Endodermal cell (in vitro differentiated cells): ENCODE results near the gene TPSD1. TPM values are rescaled to one million over a fixed set of nuclear protein-coding genes. Genes with fewer than 3 reads are reported as not detected.
"Not testable (repeated sequence)": the region's sequence is repeated elsewhere in the genome, so short reads cannot be mapped to it uniquely, and the experiment has no call there.

Source experiments
- DNase-seq: peaks from one replicate; pipeline ENCODE4 v3.0.0-alpha.2; 2017
- H3K27ac ChIP-seq: 2 replicates; pipeline ENCODE4 v1.5.1; 2013; ENCODE audit warnings: mild to moderate bottlenecking, low read depth, low read length, moderate library complexity
- H3K27me3 ChIP-seq: 2 replicates; pipeline ENCODE4 v1.6.1; 2013; ENCODE audit warnings: mild to moderate bottlenecking, low read length, moderate library complexity; ENCODE audit not compliant: insufficient read depth, control insufficient read depth, poor library complexity, severe bottlenecking
- H3K36me3 ChIP-seq: 2 replicates; pipeline ENCODE4 v1.7.0; 2013; ENCODE audit warnings: mild to moderate bottlenecking, low read length, moderate library complexity; ENCODE audit not compliant: control insufficient read depth, insufficient read depth
- H3K4me1 ChIP-seq: one replicate; pipeline ENCODE4 v1.7.0; 2013; ENCODE audit warnings: low read length; ENCODE audit not compliant: control insufficient read depth, insufficient read depth
- H3K4me3 ChIP-seq: 2 replicates; pipeline ENCODE4 v1.5.1; 2013; ENCODE audit warnings: mild to moderate bottlenecking, low read length, moderate library complexity
- H3K9ac ChIP-seq: 2 replicates; pipeline ENCODE4 v1.6.1; 2013; ENCODE audit warnings: mild to moderate bottlenecking, low read length, moderate library complexity; ENCODE audit not compliant: poor library complexity, severe bottlenecking; ENCODE audit errors: extremely low read depth
- H3K9me3 ChIP-seq: 2 replicates; pipeline ENCODE4 v1.6.1; 2013; ENCODE audit warnings: mild to moderate bottlenecking, low read length, moderate library complexity; ENCODE audit not compliant: control insufficient read depth
- H3K27ac Mint-ChIP-seq: 2 replicates; pipeline ENCODE4 v1.8.0; 2020; ENCODE audit warnings: mixed read lengths
- H3K27me3 Mint-ChIP-seq: 2 replicates; pipeline ENCODE4 v1.8.0; 2021; ENCODE audit warnings: mild to moderate bottlenecking, mixed read lengths; ENCODE audit not compliant: insufficient read depth
- H3K36me3 Mint-ChIP-seq: 2 replicates; pipeline ENCODE4 v1.8.0; 2020; ENCODE audit warnings: low read depth, mixed read lengths
- H3K4me1 Mint-ChIP-seq: 2 replicates; pipeline ENCODE4 v1.8.0; 2020; ENCODE audit warnings: mixed read lengths
- H3K4me3 Mint-ChIP-seq: 2 replicates; pipeline ENCODE4 v1.8.0; 2020; ENCODE audit warnings: mild to moderate bottlenecking, moderate library complexity, mixed read lengths
- H3K9me3 Mint-ChIP-seq: 2 replicates; pipeline ENCODE4 v1.8.0; 2020; ENCODE audit warnings: mild to moderate bottlenecking, mixed read lengths
- WGBS, 2 experiments: methylation state at CpG; one replicate each; pipeline versions ENCODE4 v1.1.5 to v1.1.7; 2013; ENCODE audit warnings: missing lambda C conversion rate in 2 of 2, mixed read lengths in 1 of 2; ENCODE audit not compliant: insufficient coverage in 1 of 2, insufficient read length in 1 of 2; 5-methylcytosine and 5-hydroxymethylcytosine counted together
- total RNA-seq, 2 donors: library from RNA; stranded (reverse); fragmentation: NEBNext Ultra II Directional in 1 of 2; extraction: Animal tissue kit (Norgen Biotek cat#: 25700) in 1 of 2; gene quantifications; 2 replicates in 1 of 2; 3 replicates in 1 of 2; pipeline ENCODE4 v1.2.1, GENCODE V29; 2021
- TF ChIP-seq, protein P1 (sequence below): fragments of 200-600 bp; sonication (generic); conservative IDR thresholded peaks from 2 replicates; pipeline ENCODE4 v1.5.0; 2021; ENCODE audit warnings: antibody characterized with exemption, mild to moderate bottlenecking

TPSD1 gene
- total RNA-seq, 2 donors from 2014 or later: not detected

DNA sequence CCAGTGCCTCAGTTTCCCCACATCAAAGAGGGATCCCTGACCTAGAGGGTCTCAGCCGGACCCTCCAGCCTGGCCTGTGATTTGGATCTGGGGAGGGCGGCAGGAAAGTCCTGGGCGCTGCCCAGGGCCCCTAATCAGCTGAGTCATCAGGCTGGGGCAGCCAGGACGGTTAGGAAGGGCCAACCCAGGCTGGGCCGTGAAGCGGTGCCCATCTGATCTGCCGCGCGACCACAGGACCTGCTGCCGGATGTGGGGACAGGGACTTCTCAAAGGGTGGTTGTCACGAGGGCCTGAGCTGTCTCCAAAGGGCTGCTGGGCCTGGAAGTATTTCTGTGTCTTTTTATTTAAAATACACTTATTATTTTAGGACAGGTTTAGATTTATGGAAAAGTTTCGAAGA lies 11.0 kb upstream of the TPSD1 start:
- Histone ChIP-seq H3K9ac (no peak overlapping the region), H3K27me3 (peaks cover 32% of the 10 kb centered on the region), H3K4me3 (no peak overlapping the region), H3K27ac (no peak overlapping the region), H3K36me3 (no peaks in the 10 kb centered on the region), H3K9me3 (no peaks in the 10 kb centered on the region), H3K4me1 (no peaks in the 10 kb centered on the region)
- no peak for DNase-seq
- WGBS, 2 experiments: 89 to 100% methylated on average over 1 to 12 of the region's 12 CpGs
- Mint-ChIP-seq H3K27me3 (peaks cover 26% of the 10 kb centered on the region), H3K36me3 (no peaks in the 10 kb centered on the region), H3K4me1 (no peaks in the 10 kb centered on the region), H3K4me3 (no peak overlapping the region), H3K27ac (no peak overlapping the region), H3K9me3 (no peaks in the 10 kb centered on the region)
- TF ChIP-seq, protein P1, sequence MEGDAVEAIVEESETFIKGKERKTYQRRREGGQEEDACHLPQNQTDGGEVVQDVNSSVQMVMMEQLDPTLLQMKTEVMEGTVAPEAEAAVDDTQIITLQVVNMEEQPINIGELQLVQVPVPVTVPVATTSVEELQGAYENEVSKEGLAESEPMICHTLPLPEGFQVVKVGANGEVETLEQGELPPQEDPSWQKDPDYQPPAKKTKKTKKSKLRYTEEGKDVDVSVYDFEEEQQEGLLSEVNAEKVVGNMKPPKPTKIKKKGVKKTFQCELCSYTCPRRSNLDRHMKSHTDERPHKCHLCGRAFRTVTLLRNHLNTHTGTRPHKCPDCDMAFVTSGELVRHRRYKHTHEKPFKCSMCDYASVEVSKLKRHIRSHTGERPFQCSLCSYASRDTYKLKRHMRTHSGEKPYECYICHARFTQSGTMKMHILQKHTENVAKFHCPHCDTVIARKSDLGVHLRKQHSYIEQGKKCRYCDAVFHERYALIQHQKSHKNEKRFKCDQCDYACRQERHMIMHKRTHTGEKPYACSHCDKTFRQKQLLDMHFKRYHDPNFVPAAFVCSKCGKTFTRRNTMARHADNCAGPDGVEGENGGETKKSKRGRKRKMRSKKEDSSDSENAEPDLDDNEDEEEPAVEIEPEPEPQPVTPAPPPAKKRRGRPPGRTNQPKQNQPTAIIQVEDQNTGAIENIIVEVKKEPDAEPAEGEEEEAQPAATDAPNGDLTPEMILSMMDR: no peak

DNA sequence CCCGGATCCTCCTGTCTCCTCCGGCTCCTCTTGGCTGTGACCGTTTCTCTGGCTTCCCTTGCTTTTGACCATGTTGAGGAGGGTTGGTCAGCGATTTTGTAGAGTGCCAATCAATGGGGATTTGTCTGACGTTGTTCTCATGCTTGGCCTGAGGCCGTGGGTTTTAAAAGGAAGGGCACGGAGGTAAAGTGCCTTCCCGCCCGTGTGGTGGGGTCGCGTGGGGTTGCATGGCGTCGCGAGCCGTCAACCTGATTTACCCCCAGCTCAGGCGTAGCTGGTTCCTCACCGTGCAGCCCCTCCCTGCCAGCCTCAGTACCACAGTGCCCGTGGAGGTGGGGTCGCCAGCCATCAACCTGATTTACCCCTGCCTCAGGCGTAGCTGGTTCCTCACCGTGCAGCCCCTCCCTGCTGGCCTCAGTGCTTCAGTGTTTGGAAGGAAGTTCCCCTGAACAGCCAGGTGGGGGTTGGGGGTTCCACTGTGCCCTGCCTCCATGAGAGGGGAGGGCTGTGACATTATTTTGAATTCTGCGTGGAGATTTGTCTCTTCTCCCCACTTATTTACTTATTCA lies 10.3 kb upstream of the TPSD1 start:
- no peaks in the 10 kb centered on the region for H3K4me1 ChIP-seq
- Mint-ChIP-seq H3K4me1 (no peaks in the 10 kb centered on the region), H3K27me3 (peaks cover 26% of the 10 kb centered on the region), H3K36me3 (no peaks in the 10 kb centered on the region), H3K9me3 (no peaks in the 10 kb centered on the region), H3K4me3 (no peak overlapping the region), H3K27ac (no peak overlapping the region)
- H3K27ac ChIP-seq: no peak overlapping the region
- peaks cover 32% of the 10 kb centered on the region for H3K27me3 ChIP-seq
- WGBS, 2 experiments: 76 to 85% methylated on average over 19 to 22 of the region's 22 CpGs
- no peak overlapping the region for H3K4me3 ChIP-seq
- no peak for DNase-seq
- H3K36me3 ChIP-seq: no peaks in the 10 kb centered on the region
- no peak overlapping the region for H3K9ac ChIP-seq
- TF ChIP-seq, protein P1: no peak
- no peaks in the 10 kb centered on the region for H3K9me3 ChIP-seq

DNA sequence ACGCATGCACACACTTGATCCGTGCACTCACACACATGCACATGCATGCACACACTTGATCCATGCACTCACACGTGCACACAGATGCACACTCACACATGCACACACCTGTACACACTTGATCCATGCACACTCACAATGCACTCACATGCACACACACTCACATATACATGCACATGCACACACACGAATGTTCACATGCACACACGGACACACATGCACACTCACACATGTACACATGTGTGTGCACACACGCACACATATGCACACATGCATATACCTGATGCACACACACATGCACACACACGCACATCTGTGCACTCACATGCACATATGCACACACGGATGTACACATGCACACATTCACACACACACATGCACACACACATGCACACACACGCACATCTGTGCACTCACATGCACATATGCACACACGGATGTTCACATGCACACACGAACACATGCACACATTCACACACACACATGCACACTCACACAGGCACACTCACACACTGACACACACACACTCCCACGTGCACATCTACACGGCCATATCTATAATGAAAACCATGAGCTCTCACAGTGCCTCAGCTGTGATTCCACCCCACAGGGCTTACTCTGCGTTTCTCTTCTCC lies 7.8 kb upstream of the TPSD1 start:
- not testable (repeated sequence) for H3K4me1 Mint-ChIP-seq, H3K36me3 ChIP-seq, H3K27ac ChIP-seq, H3K4me3 Mint-ChIP-seq, H3K9ac ChIP-seq, H3K9me3 Mint-ChIP-seq, DNase-seq, H3K27ac Mint-ChIP-seq, H3K36me3 Mint-ChIP-seq, H3K9me3 ChIP-seq, H3K4me3 ChIP-seq, H3K4me1 ChIP-seq
- peaks cover 32% of the 10 kb centered on the region for H3K27me3 ChIP-seq
- peaks cover 32% of the 10 kb centered on the region for H3K27me3 Mint-ChIP-seq
- WGBS, 2 experiments: 89 to 91% methylated on average over 9 to 13 of the region's 14 CpGs

DNA sequence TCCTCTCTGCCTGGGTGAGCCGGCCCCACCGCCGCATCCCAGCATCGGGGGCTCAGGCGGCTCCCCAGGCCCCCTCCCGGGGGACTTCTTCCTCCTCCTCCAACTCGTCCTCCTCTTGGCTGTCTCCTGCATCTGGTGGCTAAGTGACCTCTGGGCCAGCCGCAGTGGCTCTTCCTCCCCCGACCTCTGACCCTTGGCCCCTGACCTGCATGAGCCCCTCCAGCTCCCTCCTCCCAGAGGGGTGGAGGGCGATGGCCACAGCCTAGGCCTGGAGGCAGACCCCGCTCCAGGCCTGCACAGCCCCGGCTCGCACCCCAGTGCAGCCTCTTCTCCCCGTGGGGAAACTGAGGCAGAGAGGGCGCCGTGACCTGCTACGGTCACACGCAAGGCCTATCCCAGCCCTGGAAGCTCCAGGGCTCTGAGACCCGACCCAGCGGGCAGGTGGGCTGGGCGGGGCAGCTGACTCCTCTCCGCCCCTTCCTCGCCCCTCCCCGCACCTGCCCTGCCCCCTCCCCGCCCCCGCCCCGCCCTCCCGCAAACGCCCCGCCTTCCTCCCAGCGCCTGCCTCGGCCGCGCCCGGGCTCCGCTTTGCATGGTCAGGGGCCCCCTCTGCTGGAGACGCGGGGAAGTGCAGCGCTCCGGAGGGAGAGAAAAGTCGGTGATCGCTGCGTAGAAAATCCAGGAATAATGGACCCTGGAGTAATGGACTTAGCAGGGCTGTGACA lies 6.7 kb upstream of the TPSD1 start:
- DNase-seq: not testable (repeated sequence)
- H3K27me3 Mint-ChIP-seq: peaks cover 30% of the 10 kb centered on the region
- no CpG with 5 or more reads among the region's 43 CpGs for WGBS, 2 experiments

DNA sequence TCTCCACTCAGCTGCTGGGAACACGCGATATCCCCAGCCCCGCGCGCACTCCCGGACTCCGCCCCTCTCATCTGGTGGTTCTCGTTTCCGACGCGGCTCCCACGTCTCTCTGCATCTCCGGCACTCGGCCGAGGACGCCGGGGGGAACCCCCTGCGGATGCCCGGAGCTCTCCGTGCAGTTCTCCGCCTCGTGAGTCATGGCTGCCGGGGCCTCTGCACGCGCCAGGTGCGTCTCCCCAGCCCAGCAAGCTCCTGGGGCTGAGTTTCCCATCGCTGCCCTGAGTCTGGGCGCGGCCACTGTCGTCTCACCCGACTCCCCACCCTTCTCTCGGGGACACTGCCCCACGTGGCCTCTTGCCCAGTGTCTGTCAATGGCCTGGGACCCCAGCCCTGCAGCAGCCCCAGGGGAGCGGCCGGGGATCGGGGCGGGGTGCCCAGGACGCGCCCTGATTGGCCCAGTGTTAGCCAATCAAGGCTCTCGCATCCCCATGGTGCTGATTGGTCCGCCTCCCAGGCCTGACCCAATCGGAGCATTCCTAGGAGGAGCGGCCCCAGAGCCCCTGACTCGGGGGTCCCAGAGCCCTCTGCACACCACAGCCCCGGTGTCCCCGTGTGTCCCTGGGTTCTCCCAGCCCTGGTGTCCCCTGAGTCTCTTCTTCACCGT lies 2.0 kb upstream of the TPSD1 start:
- H3K27me3 ChIP-seq, DNase-seq, H3K9me3 ChIP-seq, H3K27ac ChIP-seq, H3K36me3 ChIP-seq, H3K4me1 ChIP-seq, H3K27ac Mint-ChIP-seq, H3K4me1 Mint-ChIP-seq, H3K9me3 Mint-ChIP-seq, H3K4me3 ChIP-seq, H3K9ac ChIP-seq, H3K4me3 Mint-ChIP-seq, H3K36me3 Mint-ChIP-seq, H3K27me3 Mint-ChIP-seq: not testable (repeated sequence)
- no CpG with 5 or more reads among the region's 47 CpGs for WGBS, 2 experiments

More for the DNA sequence above, 6.7 kb upstream of the TPSD1 start:
- H3K9me3 Mint-ChIP-seq, H3K4me1 ChIP-seq, H3K36me3 ChIP-seq, H3K4me3 ChIP-seq, H3K4me1 Mint-ChIP-seq, H3K27ac ChIP-seq, H3K4me3 Mint-ChIP-seq, H3K9ac ChIP-seq, H3K36me3 Mint-ChIP-seq, H3K27ac Mint-ChIP-seq, H3K9me3 ChIP-seq: not testable (repeated sequence)
- H3K27me3 ChIP-seq: peaks cover 32% of the 10 kb centered on the region
